Right lung (tissue), 10 donors: Measurements from ENCODE around the gene CACNA2D1. TPM values are rescaled to one million over a fixed set of nuclear protein-coding genes. Genes with fewer than 3 reads are reported as not detected.
A peak's percentile ranks its signal among the peaks of the same experiment; 100 is the strongest.

Experiments used
- DNase-seq, 2 donors: peaks; one replicate each; pipeline ENCODE4 v3.0.0-alpha.2; 2013
- long read RNA-seq, 8 donors: transcript quantifications; one replicate each; lab custom pipeline, GENCODE V29; 2026
- polyA plus RNA-seq, 5 donors: library from polyadenylated mRNA; unstranded; fragments of 120-200 nt; gene quantifications; one replicate each; pipeline versions ENCODE4 v1.2.1 to v1.2.3, GENCODE V29; 2013; ENCODE audit warnings: inconsistent platforms in 1 of 5, low replicate concordance in 1 of 5; ENCODE audit not compliant: insufficient read length in 5 of 5, insufficient read depth in 1 of 5

Gene CACNA2D1
- 10 to 100 TPM; 12.2 to 21.3 (median 18.6) TPM for polyA plus RNA-seq
- long read RNA-seq, donor 1, result 0 reads
- long read RNA-seq, donor 2, result 0 reads
- long read RNA-seq, donor 3, result 0 reads
- long read RNA-seq, donor 4, result 0 reads
- long read RNA-seq, donor 5, result 0 reads
- long read RNA-seq, donor 6, result 0 reads
- long read RNA-seq, donor 7, result 0 reads
- long read RNA-seq, donor 8, result 0 reads

GRCh38 chr7:82443547-82444219, at the start of gene CACNA2D1:
Gene CACNA2D1 (minus strand): TSS chr7:82443777.
- DNase-seq, result peak; percentile 82

- DNase-seq, result no peak
These were observed 38.0 kb upstream of the CACNA2D1 start for GRCh38 chr7:82481499-82482097.

GRCh38 chr7:82477733-82478515, 34.3 kb upstream of the CACNA2D1 start:
- DNase-seq, result no peak

DNA sequence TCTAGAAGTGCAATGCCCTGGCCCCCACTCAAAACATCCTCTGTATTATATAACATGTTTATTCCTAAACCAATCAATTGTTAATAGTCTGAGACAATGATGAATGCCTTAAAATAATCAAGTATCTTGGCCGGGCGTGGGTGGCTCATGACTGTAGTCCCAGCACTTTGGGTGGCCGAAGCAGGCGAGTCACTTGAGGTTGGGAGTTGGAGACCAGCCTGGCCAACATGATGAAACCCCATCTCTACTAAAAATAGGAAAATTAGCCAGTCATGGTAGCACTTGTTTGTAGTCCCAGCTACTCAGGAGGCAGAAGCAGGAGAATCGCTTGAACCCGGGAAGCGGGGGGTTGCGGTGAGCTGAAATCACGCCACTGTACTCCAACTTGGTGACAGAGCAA, 29.4 kb upstream of the CACNA2D1 start:
- no peak for DNase-seq

DNA sequence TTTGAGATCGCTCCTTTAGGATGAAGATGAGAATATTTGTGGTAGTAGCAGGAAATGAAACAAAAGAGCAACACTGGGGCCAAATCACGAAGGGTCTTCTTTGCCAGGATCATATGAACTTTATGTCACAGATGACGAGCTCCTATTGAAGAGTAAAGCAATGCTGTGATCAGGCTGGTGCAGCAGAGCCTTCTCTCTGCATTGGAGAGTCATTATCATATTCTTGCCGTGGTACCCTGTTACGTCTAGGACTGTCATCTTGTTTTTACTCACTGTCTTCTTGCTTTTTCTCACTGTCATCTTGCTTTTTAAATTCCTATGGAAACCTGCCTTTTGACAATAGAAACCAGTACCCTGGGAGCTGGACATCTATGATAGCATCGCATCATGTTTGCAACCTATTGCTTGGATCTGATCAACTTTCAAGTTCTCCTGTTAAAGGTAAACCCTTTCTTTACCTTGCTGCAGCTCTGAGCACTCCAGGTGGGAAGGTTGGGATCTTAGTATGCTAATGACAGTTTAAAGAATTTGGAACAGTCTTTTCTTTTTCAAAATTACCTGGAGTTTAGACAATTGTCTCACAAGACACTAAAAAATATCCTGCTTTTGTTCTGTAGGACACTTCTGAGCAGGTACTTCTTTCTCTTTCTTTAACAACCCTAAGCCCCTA, 27.9 kb upstream of the CACNA2D1 start:
- DNase-seq, result no peak

GRCh38 chr7:82469207-82469606, 25.6 kb upstream of the CACNA2D1 start:
- DNase-seq, result no peak

- DNase-seq, result no peak
These were observed 24.9 kb upstream of the CACNA2D1 start for GRCh38 chr7:82468435-82468834.

- no peak for DNase-seq
These were observed 23.4 kb upstream of the CACNA2D1 start for GRCh38 chr7:82467020-82467419.

- DNase-seq, result no peak
These were observed 20.8 kb upstream of the CACNA2D1 start for GRCh38 chr7:82464372-82464771.

DNA sequence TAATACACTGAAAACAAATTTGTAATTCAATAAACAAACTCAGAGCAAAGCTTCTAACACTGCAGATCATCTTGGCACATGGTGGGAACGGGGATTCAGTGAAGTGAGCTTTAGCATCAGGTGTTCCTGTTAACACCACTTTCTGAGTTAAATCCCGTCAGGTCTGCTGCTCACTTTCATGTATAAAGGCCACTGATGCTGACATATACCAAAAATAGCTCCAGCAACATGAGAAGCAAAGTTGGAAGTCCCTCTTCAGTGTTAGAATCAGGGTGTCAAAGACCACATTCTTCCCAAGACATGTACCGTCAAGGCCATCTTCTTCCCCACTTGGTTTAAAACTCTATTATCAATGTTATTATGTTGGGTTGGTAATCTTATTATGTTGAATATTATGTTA, 11.7 kb upstream of the CACNA2D1 start:
- no peak for DNase-seq

- DNase-seq, result no peak
These were observed 7.2 kb upstream of the CACNA2D1 start for GRCh38 chr7:82450759-82451158.

DNA sequence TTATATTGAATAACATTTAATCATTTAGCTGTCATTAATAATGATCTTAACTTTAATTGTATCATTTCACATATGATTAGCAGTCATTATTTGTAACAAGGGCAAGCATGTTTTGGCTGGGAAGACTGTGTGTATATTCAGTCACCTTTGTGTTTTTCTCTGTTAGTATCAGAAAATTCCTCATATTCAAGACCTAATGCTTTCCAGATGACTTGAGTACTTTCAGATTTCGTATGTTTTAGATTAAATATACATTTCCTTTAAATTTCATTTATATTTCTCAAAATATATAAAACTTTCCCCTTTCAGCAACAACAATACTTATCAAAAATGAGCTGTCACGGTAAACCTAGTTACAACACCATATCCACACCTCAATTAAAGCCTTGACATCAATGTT, 6.3 kb upstream of the CACNA2D1 start:
- no peak for DNase-seq

GRCh38 chr7:82446897-82447296, 3.3 kb upstream of the CACNA2D1 start:
- no peak for DNase-seq

- no peak for DNase-seq
These were observed 1.7 kb upstream of the CACNA2D1 start for GRCh38 chr7:82445271-82445670.

GRCh38 chr7:82444220-82444909, 788 bp upstream of the CACNA2D1 start:
- no peak for DNase-seq

- peak; percentile 55 to 71 for DNase-seq
These were observed 486 bp downstream of the CACNA2D1 start for GRCh38 chr7:82443036-82443546.

- DNase-seq, result peak in 1 of 2 donors; percentile 29
These were observed 1.0 kb downstream of the CACNA2D1 start for GRCh38 chr7:82442492-82443035.

DNA sequence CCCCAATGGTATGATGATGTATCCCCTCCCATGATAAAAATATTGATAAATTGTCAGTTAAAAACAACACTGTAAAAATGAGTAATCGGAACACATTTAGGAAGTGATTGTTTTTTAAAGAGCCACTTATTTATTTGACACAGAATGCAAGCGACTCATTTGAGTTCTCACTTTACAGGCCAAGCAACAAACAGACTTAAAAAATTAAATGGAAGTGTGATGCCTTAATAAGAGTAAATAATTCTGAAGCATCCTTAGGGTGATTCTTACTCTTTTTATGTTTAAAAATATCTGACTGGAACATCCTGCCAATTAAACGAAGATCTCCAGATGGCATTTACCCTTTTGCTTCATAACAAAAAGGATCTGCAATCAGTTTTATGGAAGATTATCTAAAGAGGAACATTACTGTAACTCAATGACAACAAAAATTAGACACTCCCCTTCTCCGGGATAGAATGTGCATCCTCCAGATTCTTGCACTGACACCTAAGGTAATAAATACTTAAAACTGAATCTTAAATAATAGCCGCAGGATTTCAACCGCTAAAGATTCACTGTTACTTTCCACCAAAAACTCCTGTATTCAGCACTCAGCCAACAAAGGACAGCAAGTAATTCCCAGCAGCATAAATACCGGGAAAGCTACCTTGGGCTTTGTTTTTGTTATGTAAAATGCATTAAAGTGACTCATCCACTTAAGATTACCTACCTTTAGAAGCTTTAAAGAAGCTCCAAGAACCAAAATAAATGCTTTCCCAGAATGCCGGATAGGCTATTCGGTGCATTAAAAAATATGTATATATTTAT, 1.7 kb downstream of the CACNA2D1 start:
- DNase-seq, result no peak

- DNase-seq, result no peak
These were observed 5.1 kb downstream of the CACNA2D1 start for GRCh38 chr7:82438521-82438920.

- no peak for DNase-seq
These were observed 7.8 kb downstream of the CACNA2D1 start for GRCh38 chr7:82435769-82436168.
